ENCODE data around the gene GALNT1. TPM values are rescaled to one million over a fixed set of nuclear protein-coding genes. Genes with fewer than 3 reads are reported as not detected.

Gene GALNT1
- total and polyA plus RNA-seq, 2 of the 4 experiments (the other 2 are of a cell fraction) = 24.9 to 43.9 TPM

DNA sequence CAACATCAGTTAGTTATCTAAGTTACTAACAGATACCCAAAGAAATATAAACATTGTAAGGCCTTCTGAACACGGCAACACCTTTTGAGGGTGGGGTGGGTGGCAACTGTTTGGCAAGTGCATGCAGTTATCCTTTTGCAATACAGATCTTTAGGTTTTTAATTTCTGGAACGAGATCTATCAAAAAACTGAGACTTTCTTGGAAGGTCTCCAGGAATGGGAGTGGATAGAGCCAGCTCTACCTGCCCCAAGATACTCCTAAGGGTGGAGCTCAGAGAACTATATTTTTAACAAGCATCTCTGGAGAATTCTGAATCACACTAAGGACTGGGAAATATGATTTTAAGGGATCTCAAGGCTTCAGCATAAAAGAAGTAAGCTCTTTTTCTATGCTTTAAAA is 11.4 kb upstream of the GALNT1 start:
- no peak overlapping the region for H2AK5ac ChIP-seq (ENCODE audit: low read depth, low read length)
- no peak overlapping the region for H3K27ac ChIP-seq (ENCODE audit: insufficient read depth, low read length)
- ChIA-PET CTCF (no interaction called here), POLR2A (ENCODE audit: unreplicated experiment) (no interaction called here)
- WGBS, 2 experiments (ENCODE audit: extremely low coverage in 2 of 2, insufficient read length in 1 of 2) = no CpG with 5 or more reads among the region's 2 CpGs
- no peak overlapping the region for H2AK9ac ChIP-seq (replicated peaks; ENCODE audit: low read depth, low read length, poor library complexity)
- H3K36me3 ChIP-seq (ENCODE audit: control insufficient read depth, insufficient read depth, low read length) = no peaks in the 10 kb centered on the region
- no peak overlapping the region for H3K9ac ChIP-seq (ENCODE audit: low read depth, low read length)
- no peak overlapping the region for H2BK20ac ChIP-seq (ENCODE audit: low read depth, low read length)
- no peak overlapping the region for H3K18ac ChIP-seq (ENCODE audit: low read depth, low read length)
- H3K4ac ChIP-seq (ENCODE audit: low read depth, low read length) = no peak overlapping the region
- no peak overlapping the region for H2BK5ac ChIP-seq (ENCODE audit: low read depth, low read length, poor library complexity, severe bottlenecking)
- TF ChIP-seq NFE2L2 (IDR thresholded peaks at IDR 0.05; ENCODE audit: low read depth, low read length) = no peak
- TF ChIP-seq FOS (IDR thresholded peaks at IDR 0.05; ENCODE audit: low read depth, low read length) = no peak
- TF ChIP-seq, protein P1, sequence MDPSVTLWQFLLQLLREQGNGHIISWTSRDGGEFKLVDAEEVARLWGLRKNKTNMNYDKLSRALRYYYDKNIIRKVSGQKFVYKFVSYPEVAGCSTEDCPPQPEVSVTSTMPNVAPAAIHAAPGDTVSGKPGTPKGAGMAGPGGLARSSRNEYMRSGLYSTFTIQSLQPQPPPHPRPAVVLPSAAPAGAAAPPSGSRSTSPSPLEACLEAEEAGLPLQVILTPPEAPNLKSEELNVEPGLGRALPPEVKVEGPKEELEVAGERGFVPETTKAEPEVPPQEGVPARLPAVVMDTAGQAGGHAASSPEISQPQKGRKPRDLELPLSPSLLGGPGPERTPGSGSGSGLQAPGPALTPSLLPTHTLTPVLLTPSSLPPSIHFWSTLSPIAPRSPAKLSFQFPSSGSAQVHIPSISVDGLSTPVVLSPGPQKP (IDR thresholded peaks at IDR 0.05; ENCODE audit: borderline replicate concordance, low read depth, low read length) = no peak
- no peak for TF ChIP-seq RAD21 (IDR thresholded peaks at IDR 0.05; ENCODE audit: low read length)
- no peak for TF ChIP-seq MAZ (IDR thresholded peaks at IDR 0.05; ENCODE audit: borderline replicate concordance, low read depth, low read length)
- H2AFZ ChIP-seq (replicated peaks; ENCODE audit: low read length, poor library complexity) = no peak overlapping the region
- H3K14ac ChIP-seq (replicated peaks; ENCODE audit: low read depth, low read length) = no peak overlapping the region
- no peak overlapping the region for H4K91ac ChIP-seq (ENCODE audit: insufficient read depth, low read depth, low read length)
- H4K8ac ChIP-seq (ENCODE audit: low read depth in 2 of 2, low read length in 2 of 2) = no peak overlapping the region
- peaks cover 3% of the 10 kb centered on the region; the same call in 1 of the 2 replicates for H3K9me1 ChIP-seq (ENCODE audit: insufficient read depth, low read length)
- intact Hi-C loops (cut with micrococcal nuclease) (loop anchor here (5.0 to 10.0 kb wide), 2 partner anchors 38 to 75 kb away; partner anchors contain the start of gene INO80C), in situ Hi-C loops (cut with MboI; ENCODE audit: low sequenced_read_pairs) (no loop called here), dilution Hi-C loops (cut with HindIII; ENCODE audit: low sequenced_read_pairs, unreplicated experiment) (no loop called here)
- no TSS peak for BruUV-seq (replicated peaks)
- ATAC-seq (ENCODE audit: low read depth) = no peak
- H3K56ac ChIP-seq (ENCODE audit: extremely low read depth, insufficient read depth, low read length) = no peak overlapping the region
- H3K27me3 ChIP-seq (ENCODE audit: control insufficient read depth, insufficient read depth, low read length) = no peaks in the 10 kb centered on the region; the same call in 1 of the 2 replicates
- H3K4me3 ChIP-seq (ENCODE audit: insufficient read depth, low read depth, low read length) = no peak overlapping the region
- no peak for DNase-seq
- H3K23ac ChIP-seq (ENCODE audit: low read depth, low read length) = no peak overlapping the region
- H2BK120ac ChIP-seq (ENCODE audit: low read depth, low read length) = no peak overlapping the region
- no peak overlapping the region for H3K4me2 ChIP-seq (ENCODE audit: low read depth, low read length)
- no peak overlapping the region for H2BK15ac ChIP-seq (ENCODE audit: low read depth, low read length)
- no peaks in the 10 kb centered on the region for H3K79me1 ChIP-seq (ENCODE audit: low read depth in 1 of 2, low read length in 2 of 2)
- peaks cover 2% of the 10 kb centered on the region for H3K4me1 ChIP-seq (ENCODE audit: control insufficient read depth, insufficient read depth, low read length)
- H4K20me1 ChIP-seq (ENCODE audit: insufficient read depth, low read length) = no peaks in the 10 kb centered on the region
- H3K9me3 ChIP-seq (ENCODE audit: control insufficient read depth, insufficient read depth, low read length) = no peaks in the 10 kb centered on the region
- no peak overlapping the region for H4K5ac ChIP-seq (ENCODE audit: low read depth, low read length)
